BLaER1 treated with 17β-estradiol and CSF1 and Interleukin-3, amounts not matched to agents 10 nM and 100 nM (cell line): Measurements from ENCODE around the gene MAML3.

Source experiments
- H3K27ac ChIP-seq, 11 experiments: shearing (Covaris generic); formaldehyde crosslinking; 2 replicates each; pipeline ENCODE4 v1.8.1; 2022
- H3K27me3 ChIP-seq, 11 experiments: shearing (Covaris generic); formaldehyde crosslinking; 2 replicates each; pipeline ENCODE4 v1.8.1; 2022
- H3K36me3 ChIP-seq, 11 experiments: shearing (Covaris generic); formaldehyde crosslinking; 2 replicates each; pipeline ENCODE4 v1.8.1; 2022
- H3K4me1 ChIP-seq, 10 experiments: shearing (Covaris generic); formaldehyde crosslinking; 2 replicates each; pipeline ENCODE4 v1.8.1; 2022
- H3K4me2 ChIP-seq, 11 experiments: shearing (Covaris generic); formaldehyde crosslinking; 2 replicates each; pipeline ENCODE4 v1.8.1; 2022
- H3K4me3 ChIP-seq, 10 experiments: shearing (Covaris generic); formaldehyde crosslinking; 2 replicates each; pipeline ENCODE4 v1.8.1; 2022
- H3K9ac ChIP-seq, 11 experiments: shearing (Covaris generic); formaldehyde crosslinking; 2 replicates each; pipeline ENCODE4 v1.8.1; 2022
- H3K9me3 ChIP-seq, 11 experiments: shearing (Covaris generic); formaldehyde crosslinking; replicated peaks in 1 of 11; 2 replicates each; pipeline ENCODE4 v1.8.1; 2022
- H4K20me1 ChIP-seq, 11 experiments: shearing (Covaris generic); formaldehyde crosslinking; 2 replicates each; pipeline ENCODE4 v1.8.1; 2022
- Cebpa-rat ChIP-seq, 11 experiments: shearing (Covaris generic); IDR thresholded peaks; 2 replicates each; pipeline ENCODE4 v1.8.1; 2022

Gene MAML3

DNA sequence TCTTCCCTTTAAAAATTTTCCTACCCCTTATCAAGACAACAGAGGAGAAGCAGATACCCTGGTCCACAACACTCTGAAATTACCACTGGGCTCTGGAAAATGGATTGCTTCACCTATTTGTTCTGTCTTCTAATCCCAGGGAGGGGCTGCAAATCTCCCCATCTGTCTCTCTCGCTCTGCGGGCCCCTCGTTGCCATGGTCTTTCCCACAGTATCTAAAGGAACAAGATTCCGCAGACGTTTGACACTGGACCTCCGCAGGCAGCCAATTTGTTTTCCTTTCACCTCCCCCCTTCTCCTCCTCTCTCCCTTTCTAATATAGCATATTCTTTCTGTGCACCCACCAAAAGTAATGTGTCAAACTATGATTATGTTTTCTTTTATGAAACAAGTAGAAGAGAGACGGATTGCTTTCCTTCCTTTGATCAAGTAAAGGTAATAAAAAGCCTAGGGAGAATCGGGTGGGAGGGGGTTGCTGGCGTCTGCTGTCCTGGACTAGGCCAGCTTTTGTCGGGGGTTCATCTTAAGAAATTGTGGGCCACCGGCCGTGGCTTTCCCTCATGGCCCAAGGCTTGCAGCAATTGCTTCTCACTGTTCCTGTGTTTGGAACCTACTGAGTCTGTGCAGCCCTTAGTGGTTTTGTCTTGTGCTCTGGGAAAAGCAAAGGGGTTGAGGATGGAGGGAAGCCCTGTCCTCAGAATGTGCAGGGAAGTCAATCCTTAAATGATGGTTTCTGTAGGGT, 407.4 kb downstream of the MAML3 start:
- Histone ChIP-seq H3K9me3 (no peaks in the 10 kb centered on the region), H4K20me1 (no peaks in the 10 kb centered on the region), H3K4me3 (no peak overlapping the region), H3K9ac (no peak overlapping the region), H3K27ac (no peak overlapping the region), H3K4me2 (peak overlapping the region in 3 of 11 experiments; percentile 15 to 60 (median 33); a peak in 4 of 22 replicates), H3K4me1 (peaks cover 6 to 57% (median 27%) of the 10 kb centered on the region in 10 experiments; a peak in 17 of 20 replicates), H3K36me3 (peaks cover 0 to 6% (median 0%) of the 10 kb centered on the region in 11 experiments; a peak in 2 of 22 replicates), H3K27me3 (no peaks in the 10 kb centered on the region)
- TF ChIP-seq Cebpa-rat (IDR thresholded peaks at IDR 0.05), result no peak

GRCh38 chr4:139745111-139745639, 408.8 kb downstream of the MAML3 start:
- no peaks in the 10 kb centered on the region for H3K27me3 ChIP-seq
- peaks cover 0 to 6% (median 0%) of the 10 kb centered on the region in 11 experiments; a peak in 1 of 22 replicates for H3K36me3 ChIP-seq
- peaks cover 17 to 69% (median 41%) of the 10 kb centered on the region in 10 experiments for H3K4me1 ChIP-seq
- H3K4me2 ChIP-seq, result peak overlapping the region in 4 of 11 experiments; percentile 16 to 60 (median 16); a peak in 5 of 22 replicates
- no peak overlapping the region for H3K4me3 ChIP-seq
- no peaks in the 10 kb centered on the region for H3K9me3 ChIP-seq
- no peaks in the 10 kb centered on the region for H4K20me1 ChIP-seq
- no peak overlapping the region for H3K27ac ChIP-seq
- H3K9ac ChIP-seq, result no peak overlapping the region
- TF ChIP-seq Cebpa-rat (IDR thresholded peaks at IDR 0.05), result no peak

DNA sequence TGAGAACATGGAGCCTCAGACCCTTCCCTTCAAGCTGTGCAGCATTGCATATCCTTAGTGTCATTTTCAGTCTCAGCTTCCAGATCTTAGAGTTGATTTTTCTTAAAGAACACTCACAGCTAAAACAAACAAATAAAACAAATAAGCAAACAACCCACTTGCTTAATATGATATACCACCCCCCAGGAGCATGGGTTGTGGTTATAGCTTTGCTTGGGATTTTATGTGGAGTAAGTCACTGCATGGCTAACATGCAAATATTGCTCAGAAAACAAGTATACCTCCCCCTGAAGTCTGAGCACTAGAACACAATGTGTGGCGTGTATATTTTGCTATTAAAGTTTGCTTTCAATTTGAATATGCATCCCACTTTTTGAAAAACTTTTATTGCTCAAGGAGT, 409.8 kb downstream of the MAML3 start:
- TF ChIP-seq Cebpa-rat (IDR thresholded peaks at IDR 0.05), result no peak
- Histone ChIP-seq H3K9ac (no peak overlapping the region), H3K36me3 (peaks cover 0 to 6% (median 0%) of the 10 kb centered on the region in 11 experiments; a peak in 1 of 22 replicates), H3K4me2 (no peak overlapping the region), H3K4me1 (peaks cover 18 to 71% (median 44%) of the 10 kb centered on the region in 10 experiments), H3K27ac (no peak overlapping the region), H3K9me3 (no peaks in the 10 kb centered on the region), H4K20me1 (no peaks in the 10 kb centered on the region), H3K27me3 (no peaks in the 10 kb centered on the region), H3K4me3 (no peak overlapping the region)

DNA sequence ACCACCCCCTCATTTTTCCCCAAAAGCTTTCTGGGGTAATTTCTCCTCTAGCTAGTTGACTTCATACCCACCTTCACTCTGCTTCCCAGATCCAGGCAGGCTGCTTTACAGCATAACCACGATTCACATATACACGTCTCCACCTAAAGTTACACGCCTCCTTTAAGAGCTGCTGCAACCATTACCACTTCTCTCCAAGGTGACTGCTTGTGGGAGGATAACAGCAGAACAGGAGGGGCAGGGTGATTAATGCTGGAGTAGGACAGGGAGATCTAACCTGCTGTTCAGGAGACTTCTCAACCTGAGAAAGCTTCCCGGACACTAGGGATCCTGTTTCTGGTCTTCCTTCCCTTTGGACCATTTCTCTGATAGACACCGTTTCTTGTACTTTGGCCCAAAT, 411.0 kb downstream of the MAML3 start:
- Histone ChIP-seq H3K9me3 (no peaks in the 10 kb centered on the region), H3K4me2 (peak overlapping the region in 4 of 11 experiments; percentile 4 to 79 (median 78); a peak in 6 of 22 replicates), H3K4me3 (no peak overlapping the region), H3K27me3 (no peaks in the 10 kb centered on the region), H3K36me3 (peaks cover 0 to 6% (median 0%) of the 10 kb centered on the region in 11 experiments; a peak in 1 of 22 replicates), H3K9ac (no peak overlapping the region), H3K4me1 (peaks cover 15 to 77% (median 43%) of the 10 kb centered on the region in 10 experiments), H4K20me1 (no peaks in the 10 kb centered on the region), H3K27ac (peak overlapping the region in 1 of 11 experiments; percentile 21; a peak in 1 of 22 replicates)
- TF ChIP-seq Cebpa-rat (IDR thresholded peaks at IDR 0.05), result no peak

GRCh38 chr4:139740531-139741041, 413.4 kb downstream of the MAML3 start:
- Histone ChIP-seq H3K9me3 (no peaks in the 10 kb centered on the region), H3K27ac (peak overlapping the region; percentile 21 to 73 (median 63); a peak in 21 of 22 replicates), H3K4me1 (peaks cover 31 to 91% (median 55%) of the 10 kb centered on the region in 10 experiments), H3K4me3 (0 out of 20 replicates have a peak overlapping the region, but pooled peaks of 1 of the 10 experiments have one; percentile 9), H3K27me3 (no peaks in the 10 kb centered on the region), H3K4me2 (peak overlapping the region; percentile 57 to 87 (median 75)), H3K36me3 (peaks cover 0 to 6% (median 0%) of the 10 kb centered on the region in 11 experiments; a peak in 1 of 22 replicates), H3K9ac (peak overlapping the region in 8 of 11 experiments; percentile 0 to 43 (median 31); a peak in 9 of 22 replicates), H4K20me1 (no peaks in the 10 kb centered on the region)
- TF ChIP-seq Cebpa-rat (IDR thresholded peaks at IDR 0.05), result peak in 8 of 11 experiments; percentile 24 to 74 (median 56); a peak in 9 of 22 replicates

DNA sequence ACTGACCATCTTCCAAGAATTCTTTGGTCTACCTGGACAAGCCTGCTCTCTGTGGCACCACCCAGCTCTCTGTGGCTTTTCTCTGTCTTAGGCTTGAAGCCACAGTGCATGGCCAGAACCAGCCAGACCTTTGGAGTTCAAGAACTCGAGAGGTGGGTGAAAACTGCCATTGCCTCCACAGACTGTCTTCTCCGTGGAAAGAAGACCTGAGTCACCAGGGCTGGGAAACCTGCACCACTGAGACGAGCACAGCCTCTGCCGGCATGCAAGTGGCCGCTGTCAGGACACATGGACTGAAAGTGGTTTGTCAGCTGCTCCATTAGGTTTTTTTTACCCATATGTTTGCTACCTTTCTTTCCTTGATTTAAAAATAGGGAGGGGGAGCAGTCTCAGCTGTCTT, 413.9 kb downstream of the MAML3 start:
- Histone ChIP-seq H3K9me3 (no peaks in the 10 kb centered on the region), H4K20me1 (no peaks in the 10 kb centered on the region), H3K36me3 (peaks cover 0 to 6% (median 0%) of the 10 kb centered on the region in 11 experiments; a peak in 1 of 22 replicates), H3K9ac (peak overlapping the region in 2 of 11 experiments; percentile 6 to 10; a peak in 3 of 22 replicates), H3K27me3 (no peaks in the 10 kb centered on the region), H3K4me2 (peak overlapping the region; percentile 57 to 87 (median 75)), H3K4me3 (no peak overlapping the region), H3K27ac (peak overlapping the region; percentile 41 to 73 (median 53); a peak in 18 of 22 replicates), H3K4me1 (peaks cover 33 to 88% (median 56%) of the 10 kb centered on the region in 10 experiments)
- no peak for TF ChIP-seq Cebpa-rat (IDR thresholded peaks at IDR 0.05)

- 0 out of 22 replicates have a peak, but pooled peaks cover 0 to 6% (median 0%) of the 10 kb centered on the region in 11 experiments for H3K36me3 ChIP-seq
- no peak overlapping the region for H3K9ac ChIP-seq
- H3K4me2 ChIP-seq, result peak overlapping the region in 3 of 11 experiments; percentile 1 to 18 (median 8); a peak in 5 of 22 replicates
- H3K27me3 ChIP-seq, result no peaks in the 10 kb centered on the region
- H4K20me1 ChIP-seq, result no peaks in the 10 kb centered on the region
- no peaks in the 10 kb centered on the region for H3K9me3 ChIP-seq
- no peak overlapping the region for H3K27ac ChIP-seq
- H3K4me3 ChIP-seq, result no peak overlapping the region
- no peak for TF ChIP-seq Cebpa-rat (IDR thresholded peaks at IDR 0.05)
- peaks cover 40 to 92% (median 63%) of the 10 kb centered on the region in 10 experiments for H3K4me1 ChIP-seq
Measured at GRCh38 chr4:139738846-139739613, 415.0 kb downstream of the MAML3 start.

DNA sequence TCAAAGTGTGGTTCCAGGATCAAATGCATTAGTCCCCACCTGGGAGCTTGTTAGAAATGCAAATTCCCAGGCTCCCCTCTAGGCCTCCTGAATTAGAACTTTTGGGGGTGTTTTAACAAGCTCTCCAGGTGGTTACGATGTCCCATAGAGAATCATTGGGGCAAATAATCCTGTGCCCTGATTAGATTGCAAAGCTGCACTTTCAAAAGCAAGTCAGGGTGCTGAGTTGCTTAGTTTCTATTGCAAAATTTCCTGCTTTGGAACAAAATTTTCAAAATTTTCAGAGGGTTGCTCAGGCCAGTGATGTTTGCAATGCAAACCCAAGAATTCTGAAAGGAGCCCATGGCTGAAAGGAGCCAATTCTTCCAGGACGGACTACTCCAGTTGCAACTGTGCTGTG, 417.3 kb downstream of the MAML3 start:
- Histone ChIP-seq H3K4me1 (peaks cover 52 to 84% (median 65%) of the 10 kb centered on the region in 10 experiments), H3K27me3 (no peaks in the 10 kb centered on the region), H3K4me2 (peak overlapping the region; percentile 83 to 99 (median 94)), H3K9me3 (no peaks in the 10 kb centered on the region), H3K36me3 (no peaks in the 10 kb centered on the region), H3K27ac (peak overlapping the region in 3 of 11 experiments; percentile 82 to 93 (median 91); a peak in 5 of 22 replicates), H3K4me3 (no peak overlapping the region), H3K9ac (no peak overlapping the region; a peak in 2 of 22 replicates), H4K20me1 (0 out of 22 replicates have a peak, but pooled peaks cover 0 to 5% (median 0%) of the 10 kb centered on the region in 11 experiments)
- peak in 4 of 11 experiments; percentile 11 to 54 (median 29); a peak in 3 of 22 replicates for TF ChIP-seq Cebpa-rat (IDR thresholded peaks at IDR 0.05)
